ENCODE measurements around the gene HIRA. TPM values are rescaled to one million over a fixed set of nuclear protein-coding genes. Genes with fewer than 3 reads are reported as not detected.

The HIRA gene
- polyA plus RNA-seq, 1 donor from 2014 or later, result 38.1 TPM

DNA sequence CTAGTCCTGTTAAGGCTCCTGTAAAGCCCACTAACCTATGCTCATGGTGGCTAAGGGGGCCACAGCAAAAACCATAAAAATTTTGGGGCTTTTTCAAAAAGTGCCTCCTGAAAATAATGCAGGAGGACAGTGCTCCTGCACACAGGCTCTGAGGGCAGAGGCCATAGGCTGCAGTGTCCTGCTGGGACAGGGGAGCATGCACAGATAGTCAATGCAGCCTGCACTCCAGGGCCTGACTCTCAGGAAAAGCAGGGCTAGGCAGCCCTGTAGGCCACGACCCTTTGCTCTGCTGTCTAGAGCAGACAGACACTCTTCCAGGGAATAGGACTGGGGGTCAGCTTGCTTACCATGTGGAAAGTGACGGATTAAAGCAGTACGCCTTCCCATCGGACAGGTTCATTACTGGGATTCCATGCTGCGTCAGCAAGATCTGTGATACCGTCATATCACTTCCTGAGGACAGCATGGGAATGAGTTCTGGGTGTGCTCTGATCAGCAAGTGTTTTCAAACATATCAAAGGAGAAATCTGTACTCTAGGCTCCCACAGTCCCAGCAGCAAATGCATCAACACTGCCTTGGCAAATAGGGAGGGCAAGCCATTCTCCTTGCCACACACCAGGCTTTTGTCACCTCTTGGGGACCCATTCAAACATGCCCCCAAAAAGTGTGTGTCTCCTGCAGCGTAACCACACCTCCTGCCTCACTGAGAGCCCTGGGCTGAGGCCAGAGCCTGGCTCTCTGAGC, 75.9 kb downstream of the HIRA start:
- Histone ChIP-seq H3K9me2 (ENCODE audit: insufficient read depth, low read length) (no peaks in the 10 kb centered on the region), H3K27ac (ENCODE audit: low read length) (no peak overlapping the region), H3K79me2 (replicated peaks; ENCODE audit: insufficient read depth, low read length) (no peaks in the 10 kb centered on the region), H3K9ac (ENCODE audit: low read length) (no peak overlapping the region), H3K36me3 (ENCODE audit: insufficient read depth, low read length) (peaks cover 9% of the 10 kb centered on the region), H3F3A (ENCODE audit: insufficient read depth, low read length, poor library complexity, severe bottlenecking) (no peaks in the 10 kb centered on the region), H3K4me2 (ENCODE audit: low read length) (no peak overlapping the region), H4K20me1 (ENCODE audit: insufficient read depth) (no peaks in the 10 kb centered on the region), H3K9me3 (ENCODE audit: low read length) (no peaks in the 10 kb centered on the region), H3K4me3 (ENCODE audit: low read length) (no peak overlapping the region), H3K27me3 (ENCODE audit: insufficient read depth, low read depth, low read length) (no peaks in the 10 kb centered on the region), H2AFZ (ENCODE audit: low read depth, low read length) (no peak overlapping the region)
- no peak for TF ChIP-seq POLR2AphosphoS5 (IDR thresholded peaks at IDR 0.05)
- TF ChIP-seq EZH2 (IDR thresholded peaks at IDR 0.05; ENCODE audit: borderline replicate concordance, insufficient read depth, low read length, poor library complexity, severe bottlenecking), result no peak
- TF ChIP-seq, protein P1, sequence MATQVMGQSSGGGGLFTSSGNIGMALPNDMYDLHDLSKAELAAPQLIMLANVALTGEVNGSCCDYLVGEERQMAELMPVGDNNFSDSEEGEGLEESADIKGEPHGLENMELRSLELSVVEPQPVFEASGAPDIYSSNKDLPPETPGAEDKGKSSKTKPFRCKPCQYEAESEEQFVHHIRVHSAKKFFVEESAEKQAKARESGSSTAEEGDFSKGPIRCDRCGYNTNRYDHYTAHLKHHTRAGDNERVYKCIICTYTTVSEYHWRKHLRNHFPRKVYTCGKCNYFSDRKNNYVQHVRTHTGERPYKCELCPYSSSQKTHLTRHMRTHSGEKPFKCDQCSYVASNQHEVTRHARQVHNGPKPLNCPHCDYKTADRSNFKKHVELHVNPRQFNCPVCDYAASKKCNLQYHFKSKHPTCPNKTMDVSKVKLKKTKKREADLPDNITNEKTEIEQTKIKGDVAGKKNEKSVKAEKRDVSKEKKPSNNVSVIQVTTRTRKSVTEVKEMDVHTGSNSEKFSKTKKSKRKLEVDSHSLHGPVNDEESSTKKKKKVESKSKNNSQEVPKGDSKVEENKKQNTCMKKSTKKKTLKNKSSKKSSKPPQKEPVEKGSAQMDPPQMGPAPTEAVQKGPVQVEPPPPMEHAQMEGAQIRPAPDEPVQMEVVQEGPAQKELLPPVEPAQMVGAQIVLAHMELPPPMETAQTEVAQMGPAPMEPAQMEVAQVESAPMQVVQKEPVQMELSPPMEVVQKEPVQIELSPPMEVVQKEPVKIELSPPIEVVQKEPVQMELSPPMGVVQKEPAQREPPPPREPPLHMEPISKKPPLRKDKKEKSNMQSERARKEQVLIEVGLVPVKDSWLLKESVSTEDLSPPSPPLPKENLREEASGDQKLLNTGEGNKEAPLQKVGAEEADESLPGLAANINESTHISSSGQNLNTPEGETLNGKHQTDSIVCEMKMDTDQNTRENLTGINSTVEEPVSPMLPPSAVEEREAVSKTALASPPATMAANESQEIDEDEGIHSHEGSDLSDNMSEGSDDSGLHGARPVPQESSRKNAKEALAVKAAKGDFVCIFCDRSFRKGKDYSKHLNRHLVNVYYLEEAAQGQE (IDR thresholded peaks at IDR 0.05; ENCODE audit: borderline replicate concordance), result no peak
- TF ChIP-seq RAD21 (conservative IDR thresholded peaks at IDR 0.05), result no peak
- no peak for TF ChIP-seq SMC3 (conservative IDR thresholded peaks at IDR 0.05; ENCODE audit: poor library complexity)
- TF ChIP-seq EP300 (conservative IDR thresholded peaks at IDR 0.05; ENCODE audit: poor library complexity, severe bottlenecking), result no peak
- TF ChIP-seq TAF1 (IDR thresholded peaks at IDR 0.05; ENCODE audit: low read depth), result no peak
- TF ChIP-seq, protein P2, sequence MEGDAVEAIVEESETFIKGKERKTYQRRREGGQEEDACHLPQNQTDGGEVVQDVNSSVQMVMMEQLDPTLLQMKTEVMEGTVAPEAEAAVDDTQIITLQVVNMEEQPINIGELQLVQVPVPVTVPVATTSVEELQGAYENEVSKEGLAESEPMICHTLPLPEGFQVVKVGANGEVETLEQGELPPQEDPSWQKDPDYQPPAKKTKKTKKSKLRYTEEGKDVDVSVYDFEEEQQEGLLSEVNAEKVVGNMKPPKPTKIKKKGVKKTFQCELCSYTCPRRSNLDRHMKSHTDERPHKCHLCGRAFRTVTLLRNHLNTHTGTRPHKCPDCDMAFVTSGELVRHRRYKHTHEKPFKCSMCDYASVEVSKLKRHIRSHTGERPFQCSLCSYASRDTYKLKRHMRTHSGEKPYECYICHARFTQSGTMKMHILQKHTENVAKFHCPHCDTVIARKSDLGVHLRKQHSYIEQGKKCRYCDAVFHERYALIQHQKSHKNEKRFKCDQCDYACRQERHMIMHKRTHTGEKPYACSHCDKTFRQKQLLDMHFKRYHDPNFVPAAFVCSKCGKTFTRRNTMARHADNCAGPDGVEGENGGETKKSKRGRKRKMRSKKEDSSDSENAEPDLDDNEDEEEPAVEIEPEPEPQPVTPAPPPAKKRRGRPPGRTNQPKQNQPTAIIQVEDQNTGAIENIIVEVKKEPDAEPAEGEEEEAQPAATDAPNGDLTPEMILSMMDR (IDR thresholded peaks at IDR 0.05; ENCODE audit: poor library complexity, severe bottlenecking), result no peak

- H3K9me2 ChIP-seq (ENCODE audit: insufficient read depth, low read length), result no peaks in the 10 kb centered on the region
These were observed 77.3 kb downstream of the HIRA start for GRCh38 chr22:19354201-19354600.

More at GRCh38 chr22:19354201-19354600, 77.3 kb downstream of the HIRA start:
- no peaks in the 10 kb centered on the region for H3K79me2 ChIP-seq (replicated peaks; ENCODE audit: insufficient read depth, low read length)
- H3F3A ChIP-seq (ENCODE audit: insufficient read depth, low read length, poor library complexity, severe bottlenecking), result no peaks in the 10 kb centered on the region
- H3K4me2 ChIP-seq (ENCODE audit: low read length), result no peak overlapping the region
- TF ChIP-seq MXI1 (conservative IDR thresholded peaks at IDR 0.05; ENCODE audit: poor library complexity, severe bottlenecking) (no peak), EP300 (conservative IDR thresholded peaks at IDR 0.05; ENCODE audit: poor library complexity, severe bottlenecking) (no peak), SMC3 (conservative IDR thresholded peaks at IDR 0.05; ENCODE audit: poor library complexity) (no peak), RAD21 (conservative IDR thresholded peaks at IDR 0.05) (no peak), POLR2AphosphoS5 (IDR thresholded peaks at IDR 0.05) (no peak), EZH2 (IDR thresholded peaks at IDR 0.05; ENCODE audit: borderline replicate concordance, insufficient read depth, low read length, poor library complexity, severe bottlenecking) (no peak), TAF1 (IDR thresholded peaks at IDR 0.05; ENCODE audit: low read depth) (no peak)
- TF ChIP-seq, protein P2 (IDR thresholded peaks at IDR 0.05; ENCODE audit: poor library complexity, severe bottlenecking), result no peak
- TF ChIP-seq, protein P1 (IDR thresholded peaks at IDR 0.05; ENCODE audit: borderline replicate concordance), result no peak
- no peak overlapping the region for H2AFZ ChIP-seq (ENCODE audit: low read depth, low read length)
- no peak overlapping the region for H3K9ac ChIP-seq (ENCODE audit: low read length)
- no peak overlapping the region for H3K27ac ChIP-seq (ENCODE audit: low read length)
- H3K4me3 ChIP-seq (ENCODE audit: low read length), result no peak overlapping the region
- peaks cover 11% of the 10 kb centered on the region for H3K36me3 ChIP-seq (ENCODE audit: insufficient read depth, low read length)
- no peaks in the 10 kb centered on the region for H3K27me3 ChIP-seq (ENCODE audit: insufficient read depth, low read depth, low read length)
- no peaks in the 10 kb centered on the region for H4K20me1 ChIP-seq (ENCODE audit: insufficient read depth)
- H3K9me3 ChIP-seq (ENCODE audit: low read length), result no peaks in the 10 kb centered on the region

All from neural cell (in vitro differentiated cells).